Activated CD4-positive, CD25-positive, alpha-beta regulatory T cell (primary cell): ENCODE data around the gene MBD4.

Source experiments
- DNase-seq, 4 experiments: peaks; one replicate each; lab custom pipeline; 2025; lab: John Stamatoyannopoulos, UW

Gene MBD4

GRCh38 chr3:129463094-129463493, 23.3 kb upstream of the MBD4 start:
- DNase-seq = no peak

- no peak for DNase-seq
Measured at GRCh38 chr3:129462361-129462968, 22.7 kb upstream of the MBD4 start.

DNA sequence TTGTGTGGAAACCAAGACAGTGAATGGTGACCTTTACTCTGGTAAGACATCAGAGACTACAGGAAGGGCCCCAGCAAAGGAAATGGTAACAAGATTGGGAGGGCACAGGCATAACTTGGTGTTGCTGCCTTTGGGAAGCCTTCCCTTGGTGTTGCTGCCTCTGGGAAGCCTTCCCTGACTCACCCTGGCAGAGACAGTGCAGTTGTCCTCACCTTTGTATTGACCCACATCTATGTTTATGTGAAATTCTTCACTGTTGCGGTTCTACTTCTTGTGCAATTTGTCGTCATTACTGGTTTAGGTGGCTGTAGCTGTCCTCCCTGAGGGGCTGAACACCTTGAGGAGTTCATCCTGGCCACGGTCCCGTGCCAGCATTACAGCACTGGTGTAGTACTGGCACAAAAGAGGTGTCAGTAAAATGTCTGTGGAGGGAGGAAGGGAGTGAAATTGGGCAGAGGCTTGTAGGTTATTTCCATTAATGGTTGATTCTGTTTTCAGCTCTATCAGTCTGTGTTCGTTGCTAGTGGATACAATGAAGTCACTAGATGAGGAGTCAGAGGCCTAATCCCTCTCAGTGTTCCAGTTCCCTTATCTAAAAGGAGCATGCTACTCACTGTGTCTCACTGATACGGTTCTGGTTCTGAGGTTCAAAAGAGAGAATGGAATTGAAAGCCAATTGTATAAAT, 21.9 kb upstream of the MBD4 start:
- no peak for DNase-seq

DNA sequence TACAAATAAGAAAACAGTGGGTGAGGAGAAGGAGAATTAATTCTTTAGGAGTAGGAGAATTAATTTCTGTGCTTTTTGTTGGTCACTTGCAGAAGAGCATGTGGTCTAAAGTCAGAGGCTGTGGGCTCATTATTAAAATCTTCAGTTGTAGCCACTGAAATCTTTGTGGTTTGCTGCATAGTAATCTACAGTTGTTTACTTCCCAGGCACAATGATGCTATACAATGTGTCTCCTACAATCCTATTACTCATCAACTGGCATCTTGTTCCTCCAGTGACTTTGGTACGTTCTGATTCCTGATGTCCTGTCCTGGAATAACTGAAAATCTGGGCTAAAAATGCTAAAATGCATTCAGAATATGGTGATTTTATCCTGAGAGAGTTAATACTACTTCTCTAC, 21.3 kb upstream of the MBD4 start:
- DNase-seq = no peak

DNA sequence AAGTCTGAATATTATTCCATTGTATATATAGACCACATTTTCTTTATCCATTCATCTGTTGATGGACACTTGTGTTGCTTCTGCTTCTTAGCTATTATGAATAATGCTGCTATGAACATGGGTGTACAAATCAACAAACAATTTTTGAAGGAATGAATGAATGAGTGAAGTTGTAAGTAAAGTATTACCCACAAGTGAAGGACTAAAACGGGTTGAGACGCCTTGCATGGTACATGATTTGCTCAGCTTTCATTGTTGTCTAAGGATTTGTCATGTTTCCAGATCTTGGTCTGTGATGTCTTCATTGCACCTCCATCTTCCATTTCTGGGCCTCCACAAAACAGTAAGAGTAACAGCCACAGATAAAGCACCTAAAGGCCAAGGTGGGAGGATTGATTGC, 20.8 kb upstream of the MBD4 start:
- DNase-seq = no peak

- no peak for DNase-seq
Measured at GRCh38 chr3:129460155-129460554, 20.4 kb upstream of the MBD4 start.

DNA sequence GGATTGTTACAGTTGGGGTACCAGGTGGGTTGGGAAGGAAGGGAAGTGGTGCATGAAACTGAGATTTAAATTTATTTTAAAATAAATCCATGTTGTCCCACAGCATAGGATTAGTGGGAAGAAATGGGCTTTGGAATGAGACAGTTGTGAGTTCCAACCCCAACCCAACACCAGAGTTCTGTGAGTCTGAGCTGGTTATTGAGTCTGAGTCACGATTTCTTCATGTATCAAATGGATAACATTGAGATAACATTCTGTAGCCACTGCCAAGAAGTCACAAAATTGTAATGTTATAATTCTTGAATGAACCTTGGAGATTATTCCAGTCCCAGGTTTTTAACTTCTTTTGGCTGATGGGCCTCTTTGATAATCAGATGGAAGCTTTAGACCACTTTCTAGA, 14.0 kb upstream of the MBD4 start:
- DNase-seq = no peak

GRCh38 chr3:129449279-129450115, 9.7 kb upstream of the MBD4 start:
- DNase-seq = no peak

DNA sequence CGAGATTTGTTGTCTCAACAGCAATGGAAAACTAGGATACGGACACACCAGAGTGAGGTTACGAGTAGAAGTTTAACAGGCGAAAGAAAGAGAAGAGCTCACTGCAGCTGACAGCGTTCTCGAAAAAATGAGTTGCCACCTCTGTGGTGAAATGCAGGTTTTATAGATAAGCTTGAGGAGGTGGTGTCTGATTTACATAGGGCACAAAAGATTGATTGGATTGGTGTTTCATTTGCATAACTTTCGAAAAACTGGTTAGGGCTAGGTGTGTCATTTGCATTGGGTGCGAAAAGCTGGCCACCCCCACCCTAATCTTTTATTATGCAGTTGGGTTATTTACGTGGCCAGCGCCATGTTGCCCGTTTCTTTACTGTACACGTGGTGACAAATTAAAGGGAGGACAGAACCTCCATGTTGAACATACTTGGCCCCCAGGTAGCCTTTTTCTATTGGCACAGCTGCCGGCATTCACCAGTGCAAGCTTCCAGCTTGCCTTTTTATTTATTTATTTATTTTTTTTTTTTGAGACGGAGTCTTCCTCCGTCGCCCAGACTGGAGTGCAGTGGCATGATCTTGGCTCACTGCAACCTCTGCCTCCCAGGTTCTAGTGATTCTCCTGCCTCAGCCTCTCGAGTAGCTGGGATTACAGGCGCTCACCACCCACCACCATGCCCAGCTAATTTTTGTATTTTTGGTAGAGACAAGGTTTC, 8.6 kb upstream of the MBD4 start:
- DNase-seq = no peak

- DNase-seq = no peak
Measured at GRCh38 chr3:129446926-129447325, 7.2 kb upstream of the MBD4 start.

DNA sequence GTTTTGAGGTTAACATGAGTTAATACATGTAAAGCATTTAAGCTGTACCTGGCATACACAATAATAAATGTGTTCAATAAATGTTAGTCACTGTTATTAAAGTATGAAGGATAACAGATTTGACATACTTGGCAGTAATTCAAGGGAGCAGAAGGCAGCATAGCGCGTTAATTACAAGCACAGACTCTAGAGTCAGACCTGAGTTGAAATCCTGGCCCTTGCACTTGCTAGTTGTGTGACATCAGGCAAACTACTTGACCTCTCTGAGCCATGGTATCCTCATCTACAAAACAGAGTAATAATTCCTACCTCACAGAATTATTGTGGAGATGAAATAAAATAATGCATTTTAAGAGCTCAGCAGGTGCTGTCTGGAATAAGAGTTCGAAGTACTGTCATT, 5.7 kb upstream of the MBD4 start:
- DNase-seq = no peak

DNA sequence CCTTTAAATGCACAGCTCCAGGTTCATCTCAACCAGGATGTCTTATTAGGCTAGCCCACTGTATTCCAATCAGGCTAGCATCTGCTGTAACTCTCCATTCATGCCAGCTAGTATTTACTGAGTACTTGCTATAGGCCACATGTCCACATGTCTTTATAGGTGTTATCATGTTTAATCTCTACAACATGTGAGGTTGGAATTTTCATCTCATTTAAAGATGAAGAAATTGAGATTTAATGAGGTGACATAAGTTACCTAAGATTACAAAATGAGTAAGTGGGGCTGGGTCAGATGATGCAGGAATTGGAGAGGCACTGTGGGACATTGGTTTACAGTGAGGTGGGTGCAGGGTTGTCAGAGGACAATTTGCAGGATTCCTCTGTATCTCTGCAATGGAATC, 3.2 kb upstream of the MBD4 start:
- no peak for DNase-seq

DNA sequence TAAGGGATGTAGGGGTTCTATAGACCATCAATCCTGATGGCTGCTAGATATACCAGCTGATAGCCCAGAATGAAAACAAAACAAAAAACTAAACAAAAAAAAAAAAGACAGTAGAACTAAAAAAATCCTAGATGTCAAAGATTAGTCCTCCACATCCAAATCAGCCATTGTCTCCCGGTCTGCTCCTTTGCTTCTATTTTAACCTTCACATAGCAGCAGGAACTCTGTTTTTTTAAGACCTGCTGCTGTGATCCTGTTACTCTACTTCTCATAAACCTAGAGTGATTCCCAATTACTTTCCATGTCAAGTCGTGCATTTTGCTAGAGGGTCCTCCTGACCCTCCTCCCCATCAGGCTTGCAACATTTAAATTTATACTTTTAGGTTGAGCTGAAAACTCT, 2.7 kb upstream of the MBD4 start:
- no peak for DNase-seq

- DNase-seq = no peak
Measured at GRCh38 chr3:129441782-129442181, 2.0 kb upstream of the MBD4 start.

DNA sequence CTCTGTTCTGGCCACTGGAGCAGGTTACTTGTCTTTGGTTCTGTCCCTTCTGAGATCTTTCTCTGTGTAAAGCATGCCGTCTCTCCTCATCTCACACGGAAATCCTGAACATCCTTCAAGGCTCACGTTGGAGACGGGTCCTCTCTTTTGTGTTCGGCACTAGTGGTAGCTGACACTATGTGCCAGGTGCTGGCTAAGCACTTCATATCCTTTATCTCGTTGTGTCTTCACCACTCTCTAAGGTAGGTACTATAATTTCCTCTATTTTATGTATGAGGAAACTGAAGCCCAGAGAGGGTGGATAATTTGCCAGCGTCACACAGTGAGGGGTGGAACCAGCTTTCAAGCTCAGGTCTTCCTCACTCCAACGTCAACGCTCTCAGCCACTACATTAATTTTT, 1.5 kb upstream of the MBD4 start:
- no peak for DNase-seq

DNA sequence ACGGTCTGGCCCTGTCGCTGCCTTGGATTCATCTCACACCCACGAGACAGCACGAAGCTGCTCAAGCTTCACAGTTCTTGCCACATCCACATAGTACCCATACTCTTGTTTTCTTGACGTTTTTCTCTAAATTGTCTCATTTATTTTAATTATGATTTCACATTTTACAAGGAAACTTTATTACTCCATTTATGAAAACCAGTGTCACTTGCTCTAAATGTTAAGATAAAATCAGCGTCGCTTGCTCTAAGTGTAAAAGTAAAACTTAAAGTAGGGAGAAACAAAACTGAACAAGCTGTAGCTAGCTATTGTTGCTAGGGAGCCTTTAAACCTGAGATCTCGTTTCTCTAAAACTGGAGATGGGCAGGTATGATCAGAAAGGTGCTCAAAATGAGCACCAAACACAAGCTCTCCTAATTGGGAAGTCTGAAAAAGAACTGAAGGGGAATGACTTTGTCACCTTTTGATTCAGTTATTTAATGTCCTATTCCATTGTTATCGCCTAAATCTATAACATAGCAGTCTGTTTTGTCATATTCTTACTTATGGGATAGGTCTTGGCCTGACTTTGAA, 956 bp upstream of the MBD4 start:
- no peak for DNase-seq

DNA sequence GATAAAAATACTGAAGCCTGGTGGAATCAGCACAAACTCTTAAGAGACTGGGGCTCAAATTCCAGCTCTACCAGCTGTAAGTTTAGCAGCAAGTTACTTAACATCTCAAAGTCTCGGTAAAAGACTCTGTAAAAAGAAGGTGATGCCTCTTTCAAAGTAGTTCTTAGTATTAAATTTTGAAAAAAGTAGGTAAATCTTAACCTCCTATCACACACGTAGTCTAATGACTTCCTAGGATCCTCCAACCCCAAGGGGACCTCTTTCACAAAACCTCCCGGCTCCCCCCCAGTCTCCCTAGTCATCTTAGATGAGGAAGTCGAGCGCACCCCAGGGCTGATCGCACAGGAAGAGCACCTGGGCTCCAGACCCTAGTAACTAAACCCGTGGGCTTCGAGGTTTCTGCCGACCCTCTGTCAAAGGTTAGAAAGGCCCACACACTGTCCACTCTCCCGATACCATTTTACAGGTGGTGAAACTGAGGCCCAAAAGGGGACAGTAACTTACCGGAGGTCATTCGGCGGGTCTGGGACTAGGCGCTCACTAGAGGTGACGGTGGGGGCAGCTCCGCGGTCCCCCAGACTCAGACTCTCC, 427 bp downstream of the MBD4 start:
- DNase-seq = peak in 3 of 4 experiments; percentile 6 to 10 (median 8)

- DNase-seq = no peak
Measured at GRCh38 chr3:129435367-129435766, 4.4 kb downstream of the MBD4 start.

GRCh38 chr3:129434140-129434539, 5.6 kb downstream of the MBD4 start:
- DNase-seq = no peak

DNA sequence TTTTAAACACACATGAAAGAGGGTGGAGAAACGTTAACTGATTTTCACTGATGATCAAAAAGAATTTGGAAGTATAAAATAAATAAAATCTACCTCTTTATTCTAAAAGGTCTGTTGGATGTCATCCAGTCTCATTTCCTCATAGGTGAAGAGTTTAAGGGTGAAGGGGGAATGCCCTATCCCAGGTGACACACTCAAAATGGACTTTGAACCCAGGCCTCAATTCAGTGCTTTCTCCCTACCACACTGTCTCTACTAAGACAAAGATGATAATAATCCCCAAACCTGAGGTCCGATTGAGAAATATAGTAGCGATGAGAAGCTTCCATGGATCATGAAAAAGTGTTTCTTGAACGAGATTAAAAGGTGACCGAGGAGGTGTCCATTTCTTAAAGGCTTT, 6.2 kb downstream of the MBD4 start:
- no peak for DNase-seq

DNA sequence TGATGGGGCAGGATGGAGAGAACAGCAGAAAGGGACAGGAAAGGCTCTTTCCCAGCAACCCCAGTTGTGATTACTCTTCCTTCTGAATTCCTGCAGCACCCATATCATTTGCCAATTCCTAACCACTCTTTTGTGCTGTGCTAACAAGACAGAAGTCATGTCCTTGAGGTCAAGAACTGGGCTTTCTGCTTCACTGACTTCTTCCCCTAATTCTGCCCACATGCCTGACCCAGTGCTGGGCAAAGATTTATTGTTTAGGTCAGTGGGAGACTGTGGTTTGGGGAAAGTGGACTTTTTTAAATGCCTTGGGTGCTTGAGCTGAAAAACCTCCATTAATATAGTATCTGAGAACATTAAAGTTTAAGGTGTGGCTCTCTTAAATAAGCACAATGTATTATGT, 7.1 kb downstream of the MBD4 start:
- DNase-seq = no peak

DNA sequence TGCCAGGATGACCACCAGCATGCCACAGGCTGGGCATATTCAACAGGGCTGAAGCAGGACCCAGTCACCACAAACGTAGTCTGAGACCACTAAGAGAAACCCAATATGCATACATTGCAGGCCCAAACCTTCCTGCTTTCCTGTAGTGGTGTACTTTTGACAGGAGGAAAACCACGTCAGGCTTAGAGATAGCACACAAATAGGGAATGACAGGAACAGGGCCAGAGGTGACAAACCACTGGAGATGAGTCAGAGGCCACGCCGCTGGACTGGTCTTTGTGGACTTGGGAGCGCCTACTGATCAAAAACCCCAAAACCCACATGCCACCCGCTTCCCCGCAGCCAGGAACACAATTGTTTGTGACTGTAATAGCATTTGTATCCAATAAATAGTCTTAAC, 7.7 kb downstream of the MBD4 start:
- no peak for DNase-seq
